HG03060 (cell line): ENCODE measurements around the gene TCF15.

Source experiments
- ATAC-seq: cut with Tn5 transposase; IDR thresholded peaks from one replicate; pipeline ENCODE4 v1.9.1; 2021; ENCODE audit warnings: low read depth, moderate number of reproducible peaks; ENCODE audit not compliant: unreplicated experiment

Gene TCF15, protein sequence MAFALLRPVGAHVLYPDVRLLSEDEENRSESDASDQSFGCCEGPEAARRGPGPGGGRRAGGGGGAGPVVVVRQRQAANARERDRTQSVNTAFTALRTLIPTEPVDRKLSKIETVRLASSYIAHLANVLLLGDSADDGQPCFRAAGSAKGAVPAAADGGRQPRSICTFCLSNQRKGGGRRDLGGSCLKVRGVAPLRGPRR

GRCh38 chr20:610130-611046 is at the start of gene TCF15:
TSS of gene TCF15 (minus strand) at chr20:610309. CDS start at chr20:610237, 72 bp downstream.
- no peak for ATAC-seq

DNA sequence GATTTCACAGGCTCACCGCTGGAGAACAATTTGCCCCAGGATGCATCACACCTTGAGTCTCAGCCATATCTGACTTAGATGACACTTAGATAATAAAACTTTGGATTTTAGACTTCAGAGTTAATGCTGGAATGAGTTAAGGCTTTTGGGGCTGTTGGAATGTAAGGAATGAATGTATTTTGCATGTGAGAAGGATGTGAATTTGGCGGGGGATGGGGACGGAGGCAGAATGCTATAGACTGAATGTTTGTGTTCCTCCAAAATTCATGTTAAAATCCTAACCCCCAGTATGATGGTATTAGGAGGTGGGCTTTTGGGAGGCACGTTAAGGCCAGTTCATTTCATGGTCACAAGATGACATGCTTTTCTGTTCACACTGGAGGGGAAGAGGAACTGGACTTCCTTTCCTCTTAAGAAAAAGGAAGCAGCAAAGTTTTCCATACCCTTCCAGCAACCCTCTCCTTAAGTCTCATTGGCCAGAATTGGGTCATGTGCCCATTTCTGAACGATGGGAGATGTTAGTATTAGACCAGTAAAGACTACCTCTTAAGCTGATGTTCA is 48.7 kb upstream of the TCF15 start:
- no peak for ATAC-seq

GRCh38 chr20:658202-658601 is 48.1 kb upstream of the TCF15 start:
- ATAC-seq, result no peak

DNA sequence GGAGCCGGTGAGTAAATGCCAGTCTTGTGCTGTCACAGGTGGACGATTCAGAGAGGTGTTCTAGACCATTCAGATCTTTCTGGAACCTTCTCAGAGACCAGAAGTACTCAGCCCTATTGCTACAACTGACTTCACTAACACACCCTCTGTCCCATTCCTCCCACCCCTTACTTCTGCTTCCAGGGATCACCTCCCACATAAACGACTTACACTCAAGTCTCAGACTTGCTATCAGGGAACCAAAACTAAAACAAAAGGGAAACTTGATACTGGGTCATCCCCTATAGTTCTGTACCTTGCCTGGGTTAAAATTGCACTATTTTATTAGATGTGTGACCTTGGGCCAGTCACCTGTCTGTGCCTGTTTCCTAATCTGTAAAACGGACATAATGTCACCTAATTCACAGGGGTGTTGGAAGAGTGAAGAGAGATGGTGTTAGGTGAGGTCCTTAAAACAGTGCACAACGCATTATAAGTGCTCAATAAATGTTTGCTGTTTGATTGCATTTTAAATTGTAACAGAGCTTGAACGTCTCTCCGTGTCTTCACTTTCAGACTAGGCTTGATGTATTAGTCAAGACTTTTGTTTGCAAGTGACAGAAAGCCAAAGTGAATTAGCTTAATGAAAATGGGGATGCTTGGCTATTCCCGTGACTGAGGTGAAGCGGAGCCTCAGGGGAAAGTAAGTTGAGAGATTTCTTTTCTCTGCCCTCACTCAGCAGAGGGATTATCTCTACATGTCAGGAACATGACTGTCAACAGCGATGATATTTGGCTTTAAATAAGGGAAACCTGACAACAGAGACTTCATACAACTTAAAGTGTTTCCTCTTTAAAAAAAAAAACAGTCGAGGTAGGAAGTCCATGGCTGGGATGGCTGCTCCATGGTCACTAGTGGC is 45.9 kb upstream of the TCF15 start:
- no peak for ATAC-seq

DNA sequence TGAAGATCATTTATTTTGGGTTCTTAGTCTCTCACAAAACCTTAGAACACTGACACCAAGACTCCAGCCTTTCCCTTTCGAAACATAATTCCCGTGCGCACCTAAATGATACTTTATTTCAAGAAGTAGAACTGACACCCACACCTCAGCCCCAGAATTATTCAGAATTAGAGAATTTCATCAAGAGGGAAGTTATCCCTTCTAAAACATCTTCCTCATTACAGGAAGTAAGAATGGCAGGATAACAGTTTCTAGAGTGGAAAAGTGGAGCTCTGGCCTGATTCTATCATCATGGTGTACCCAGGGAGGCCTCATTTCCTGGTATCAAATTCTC is 44.3 kb upstream of the TCF15 start:
- no peak for ATAC-seq

- ATAC-seq, result no peak
Observed at GRCh38 chr20:653590-654416, 43.7 kb upstream of the TCF15 start.

GRCh38 chr20:653110-653589 is 43.0 kb upstream of the TCF15 start, which contains the start of gene SRXN1:
TSS of gene SRXN1 (minus strand) at chr20:653200. CDS start at chr20:653185, 15 bp downstream.
- no peak for ATAC-seq

GRCh38 chr20:652615-653109 is 42.6 kb upstream of the TCF15 start:
- no peak for ATAC-seq

DNA sequence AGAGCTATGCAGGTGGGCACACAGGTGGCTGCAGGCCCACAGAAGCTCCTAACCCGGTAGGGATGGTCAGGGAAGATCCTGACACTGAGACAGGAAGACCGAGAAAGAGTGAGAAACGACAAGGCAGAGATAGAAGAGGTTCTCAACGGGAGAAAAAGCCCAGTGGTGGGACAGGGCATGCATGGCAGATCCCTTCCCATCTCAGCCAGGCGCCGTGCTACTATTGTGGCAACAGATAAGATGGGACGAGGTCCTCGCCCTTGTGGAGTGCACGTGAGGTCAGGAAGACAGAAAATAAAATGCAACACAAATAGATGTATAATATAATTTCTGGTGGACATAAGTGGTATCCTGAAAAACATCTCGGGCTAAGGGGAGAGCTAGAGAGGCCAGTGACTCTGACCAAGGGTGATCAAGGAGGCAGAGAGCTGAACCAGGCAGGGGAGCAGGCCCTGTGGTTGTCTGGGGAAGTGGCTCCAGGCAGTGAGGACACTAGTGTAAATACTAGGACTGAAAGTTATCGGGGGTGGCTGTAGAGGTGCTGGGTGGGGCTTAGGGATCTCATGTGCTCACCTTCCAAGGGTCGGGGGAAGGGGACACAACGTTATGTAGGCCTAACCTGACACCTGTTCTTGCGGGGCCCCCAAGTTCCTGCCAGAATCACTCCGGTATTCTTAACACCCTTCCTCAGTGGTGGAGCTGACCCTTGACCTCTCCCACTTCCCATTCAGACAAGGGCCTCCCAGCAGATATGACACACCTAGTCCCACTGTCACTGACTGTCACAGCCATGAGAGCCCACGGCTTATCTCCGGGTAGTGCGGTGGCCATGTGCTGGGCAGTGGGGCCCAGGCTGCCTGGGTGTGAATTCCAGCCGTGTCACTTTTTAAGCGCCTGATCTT is 41.9 kb upstream of the TCF15 start:
- ATAC-seq, result no peak

GRCh38 chr20:650954-651353 is 40.8 kb upstream of the TCF15 start:
- no peak for ATAC-seq

DNA sequence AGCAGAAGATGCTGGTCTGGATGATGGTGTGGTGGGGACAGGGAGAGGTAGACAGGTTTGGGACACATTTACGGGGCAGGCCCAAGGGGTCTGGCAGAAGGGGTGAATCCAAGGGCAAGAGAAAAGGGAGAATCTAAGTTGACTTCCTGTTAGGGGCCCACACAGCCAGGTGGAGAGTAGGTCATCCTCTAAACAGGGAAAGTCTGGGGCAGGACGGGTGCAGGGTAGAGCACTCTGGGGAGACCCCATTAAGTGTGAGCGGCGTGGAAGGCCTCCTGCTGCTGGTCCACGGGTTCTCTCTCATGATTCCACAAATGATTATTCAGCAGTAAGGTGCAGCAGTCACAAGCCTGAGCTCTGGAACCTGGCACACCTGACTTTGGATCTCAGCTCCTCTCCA is 40.2 kb upstream of the TCF15 start:
- no peak for ATAC-seq

DNA sequence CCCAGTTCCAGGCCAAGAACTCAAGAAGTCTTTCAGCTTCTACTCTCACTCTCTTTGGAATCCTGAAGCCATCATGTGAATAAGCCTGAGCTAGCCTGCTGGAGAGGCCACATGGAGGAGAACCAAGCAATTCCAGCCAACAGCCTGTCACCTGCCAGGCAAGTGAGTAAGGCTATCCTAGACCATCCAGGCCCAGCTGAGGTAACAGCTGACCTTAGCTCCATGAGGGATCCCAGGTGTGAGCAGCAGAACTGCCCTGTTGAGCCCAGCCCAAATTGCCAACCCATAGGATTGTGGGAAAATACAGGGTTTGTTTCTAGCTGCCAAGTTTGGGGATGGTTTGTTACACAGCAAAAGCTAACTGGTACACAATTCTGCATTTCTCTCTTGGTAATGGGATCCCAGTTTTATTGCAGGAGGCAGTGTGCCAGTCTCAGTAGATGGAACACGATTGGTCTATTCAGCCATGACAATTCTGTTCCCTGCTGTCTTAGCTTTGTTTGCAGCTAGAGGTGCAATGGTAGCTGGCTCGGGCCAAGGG is 37.4 kb upstream of the TCF15 start:
- ATAC-seq, result no peak

GRCh38 chr20:646868-647233 is 36.7 kb upstream of the TCF15 start:
- no peak for ATAC-seq

DNA sequence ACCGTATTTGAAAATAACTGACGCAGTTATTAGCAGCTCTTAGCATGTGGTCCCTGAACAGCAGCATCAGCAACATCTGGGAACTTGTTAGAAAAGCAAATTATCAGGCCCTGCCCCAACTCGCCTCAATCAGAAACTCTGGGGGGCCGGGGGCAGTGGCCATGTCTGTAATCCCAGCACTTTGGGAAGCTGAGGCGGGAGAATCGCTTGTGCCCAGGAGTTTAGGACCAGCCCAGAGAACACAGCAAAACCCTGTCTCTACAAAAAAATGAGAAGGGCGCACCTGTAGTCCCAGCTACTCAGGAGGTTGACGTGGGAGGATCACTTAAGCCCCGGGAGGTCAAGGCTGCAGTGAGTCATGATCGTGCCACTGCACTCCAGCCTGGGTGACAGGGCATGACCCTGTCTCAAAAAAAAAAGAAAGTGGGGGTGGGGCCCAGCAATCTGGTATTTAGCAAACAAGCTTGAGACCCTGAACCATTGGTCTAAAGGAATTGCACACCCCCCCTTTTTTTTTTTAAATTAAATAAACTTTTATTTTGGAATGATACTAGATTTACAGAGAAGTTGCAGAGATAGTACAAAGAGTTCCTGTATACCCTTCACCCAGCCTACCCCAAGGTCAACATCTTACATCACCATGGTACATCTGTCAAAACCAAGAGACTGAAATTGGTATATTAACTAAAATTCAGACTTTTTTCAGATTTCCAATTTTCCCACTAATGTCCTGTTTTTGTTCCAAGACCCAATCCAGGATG is 36.2 kb upstream of the TCF15 start:
- ATAC-seq, result no peak

DNA sequence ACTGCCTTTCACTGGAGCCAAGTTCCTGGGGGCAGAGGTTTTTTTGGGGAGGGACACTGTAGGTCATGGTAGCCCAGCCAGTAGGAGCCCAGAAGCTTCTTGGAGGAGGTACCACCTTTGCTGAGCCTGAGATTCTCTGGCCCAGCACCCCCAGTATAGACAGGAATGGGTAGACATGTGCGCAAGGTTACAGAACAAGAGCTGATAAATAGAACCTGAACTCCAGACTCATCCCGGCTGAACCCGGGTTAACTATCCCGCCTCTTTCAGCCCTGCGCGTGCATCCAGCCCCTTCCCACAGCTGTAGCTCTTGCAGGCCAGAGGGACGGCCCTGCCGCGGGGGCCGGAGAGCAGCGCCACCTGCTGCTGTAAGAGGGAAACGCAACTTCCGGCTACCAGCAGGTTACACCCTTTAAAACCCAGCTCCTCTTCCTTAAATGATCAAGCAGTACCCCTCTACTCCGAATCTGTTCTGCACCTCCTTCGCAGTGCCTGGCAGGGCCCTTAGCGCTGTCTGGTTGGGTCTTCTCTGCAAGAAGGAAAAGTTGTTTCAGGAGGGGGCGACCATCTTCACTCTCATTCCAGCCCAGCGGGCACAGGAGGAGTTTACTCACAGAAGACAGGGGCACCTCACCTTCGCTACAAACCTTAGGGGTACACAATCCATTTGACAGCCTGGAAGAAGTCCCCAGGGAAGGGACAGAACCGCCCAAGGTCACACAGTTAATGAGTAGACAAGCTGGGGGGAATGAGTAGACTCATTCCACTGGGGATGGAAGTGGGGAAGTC is 35.4 kb upstream of the TCF15 start:
- ATAC-seq, result no peak

- ATAC-seq, result no peak
Observed at GRCh38 chr20:644692-645317, 34.7 kb upstream of the TCF15 start.
